DOHH2 (cell line): Measurements from ENCODE around the gene GDPGP1.

Source experiments
- H3F3A ChIP-seq: fragments of 200-600 bp; sonication (generic), shearing (Covaris generic); 2 replicates; pipeline ENCODE4 v1.6.0; 2016; ENCODE audit warnings: antibody characterized with exemption, mild to moderate bottlenecking; ENCODE audit not compliant: control insufficient read depth, insufficient read depth
- H3K27ac ChIP-seq: fragments of 200-600 bp; sonication (generic); 2 replicates; pipeline ENCODE4 v1.5.1; 2014; ENCODE audit warnings: low read depth, mild to moderate bottlenecking, low read length, moderate library complexity
- H3K27me3 ChIP-seq: fragments of 200-600 bp; sonication (generic); 2 replicates; pipeline ENCODE4 v1.6.1; 2014; ENCODE audit warnings: mild to moderate bottlenecking, low read length, mixed read lengths; ENCODE audit not compliant: control insufficient read depth
- H3K36me3 ChIP-seq: fragments of 200-600 bp; sonication (generic); 2 replicates; pipeline ENCODE4 v1.6.1; 2014; ENCODE audit warnings: mild to moderate bottlenecking, low read length, moderate library complexity, mixed read lengths; ENCODE audit not compliant: control insufficient read depth
- H3K4me1 ChIP-seq: fragments of 200-600 bp; sonication (generic); 2 replicates; pipeline ENCODE4 v1.6.1; 2014; ENCODE audit warnings: mild to moderate bottlenecking, low read length, mixed read lengths; ENCODE audit not compliant: control insufficient read depth
- H3K4me2 ChIP-seq: fragments of 200-600 bp; sonication (generic); 2 replicates; pipeline ENCODE4 v1.6.0; 2014; ENCODE audit warnings: mild to moderate bottlenecking, low read length, moderate library complexity
- H3K4me3 ChIP-seq: fragments of 200-600 bp; sonication (generic); 2 replicates; pipeline ENCODE4 v1.5.1; 2014; ENCODE audit warnings: mild to moderate bottlenecking, low read length, mixed read lengths
- H3K79me2 ChIP-seq: fragments of 200-600 bp; sonication (generic); 2 replicates; pipeline ENCODE4 v1.6.1; 2014; ENCODE audit warnings: mild to moderate bottlenecking, low read length, mixed read lengths; ENCODE audit not compliant: control insufficient read depth
- H3K9me2 ChIP-seq: fragments of 200-600 bp; sonication (generic); replicated peaks from 2 replicates; pipeline ENCODE4 v1.6.1; 2014; ENCODE audit warnings: mild to moderate bottlenecking, low read length, mixed read lengths; ENCODE audit not compliant: control insufficient read depth
- H3K9me3 ChIP-seq: fragments of 200-600 bp; sonication (generic); 2 replicates; pipeline ENCODE4 v1.6.1; 2014; ENCODE audit warnings: antibody characterized with exemption, low read length, mixed read lengths; ENCODE audit not compliant: control insufficient read depth, insufficient read depth
- H4K20me1 ChIP-seq: fragments of 200-600 bp; sonication (generic); 2 replicates; pipeline ENCODE4 v1.6.0; 2014; ENCODE audit warnings: low read depth, mild to moderate bottlenecking, antibody characterized with exemption, low read length, moderate library complexity; ENCODE audit not compliant: control insufficient read depth, insufficient read depth
- CTCF ChIP-seq: fragments of 200-600 bp; sonication (generic); IDR thresholded peaks from one replicate; pipeline ENCODE4 v1.5.1; 2014; ENCODE audit warnings: antibody characterized with exemption, mild to moderate bottlenecking, low read depth, low read length; ENCODE audit not compliant: poor library complexity, severe bottlenecking
- EZH2phosphoT487 ChIP-seq: fragments of 200-600 bp; sonication (generic); IDR thresholded peaks from 2 replicates; pipeline ENCODE4 v1.6.1; 2017; ENCODE audit warnings: borderline replicate concordance, mild to moderate bottlenecking, antibody characterized with exemption, low read length, moderate library complexity, mixed read lengths

The GDPGP1 gene

GRCh38 chr15:90225504-90226234, 8.3 kb upstream of the GDPGP1 start:
- no peak overlapping the region for H3K4me3 ChIP-seq
- H3K9me3 ChIP-seq = no peaks in the 10 kb centered on the region
- no peak overlapping the region for H3K27ac ChIP-seq
- H3K27me3 ChIP-seq = no peaks in the 10 kb centered on the region
- peaks cover 27% of the 10 kb centered on the region for H3K36me3 ChIP-seq
- no peaks in the 10 kb centered on the region for H4K20me1 ChIP-seq
- H3K9me2 ChIP-seq = no peaks in the 10 kb centered on the region
- H3K4me2 ChIP-seq = no peak overlapping the region
- TF ChIP-seq CTCF = no peak
- H3K79me2 ChIP-seq = no peaks in the 10 kb centered on the region
- H3F3A ChIP-seq = no peaks in the 10 kb centered on the region
- H3K4me1 ChIP-seq = peaks cover 10% of the 10 kb centered on the region

GRCh38 chr15:90227336-90227735, 6.7 kb upstream of the GDPGP1 start:
- Histone ChIP-seq H3K4me1 (peaks cover 20% of the 10 kb centered on the region), H3K9me3 (no peaks in the 10 kb centered on the region), H3K4me3 (no peak overlapping the region), H3K79me2 (peaks cover 11% of the 10 kb centered on the region), H3K36me3 (peaks cover 36% of the 10 kb centered on the region), H3K9me2 (no peaks in the 10 kb centered on the region), H4K20me1 (no peaks in the 10 kb centered on the region), H3K27me3 (no peaks in the 10 kb centered on the region), H3K27ac (no peak overlapping the region), H3K4me2 (no peak overlapping the region), H3F3A (0 out of 2 replicates have a peak, but pooled peaks cover 2% of the 10 kb centered on the region)
- no peak for TF ChIP-seq EZH2phosphoT487
- TF ChIP-seq CTCF = no peak

GRCh38 chr15:90227816-90228772, 5.9 kb upstream of the GDPGP1 start:
- peaks cover 18% of the 10 kb centered on the region for H3K79me2 ChIP-seq
- no peaks in the 10 kb centered on the region for H3K9me2 ChIP-seq
- H3K4me2 ChIP-seq = no peak overlapping the region
- no peaks in the 10 kb centered on the region for H3K27me3 ChIP-seq
- no peak overlapping the region for H3K4me3 ChIP-seq
- H3F3A ChIP-seq = 0 out of 2 replicates have a peak, but pooled peaks cover 2% of the 10 kb centered on the region
- H3K4me1 ChIP-seq = peaks cover 28% of the 10 kb centered on the region
- no peak overlapping the region for H3K27ac ChIP-seq
- no peaks in the 10 kb centered on the region for H4K20me1 ChIP-seq
- no peaks in the 10 kb centered on the region for H3K9me3 ChIP-seq
- H3K36me3 ChIP-seq = peaks cover 38% of the 10 kb centered on the region
- TF ChIP-seq EZH2phosphoT487 = no peak
- TF ChIP-seq CTCF = no peak
